ENCODE results near the gene KRTAP1-3.

GRCh38 chr17:41076788-41077187, 42.1 kb upstream of the KRTAP1-3 start:
- TF ChIP-seq CTCF (IDR thresholded peaks at IDR 0.05) (no peak), POLR2A (IDR thresholded peaks at IDR 0.05) (no peak)
